Mammary microvascular endothelial cell (primary cell): ENCODE data around the gene IL18BP. TPM values are rescaled to one million over a fixed set of nuclear protein-coding genes. Genes with fewer than 3 reads are reported as not detected.

Experiments used
- total RNA-seq: library from RNA; depleted of rRNA; stranded (reverse); fragments of >200 nt; gene quantifications from 2 replicates; pipeline ENCODE4 v1.2.3, GENCODE V29; 2015

Gene IL18BP
- 4.9 and 6.4 TPM in 2 replicates for total RNA-seq

DNA sequence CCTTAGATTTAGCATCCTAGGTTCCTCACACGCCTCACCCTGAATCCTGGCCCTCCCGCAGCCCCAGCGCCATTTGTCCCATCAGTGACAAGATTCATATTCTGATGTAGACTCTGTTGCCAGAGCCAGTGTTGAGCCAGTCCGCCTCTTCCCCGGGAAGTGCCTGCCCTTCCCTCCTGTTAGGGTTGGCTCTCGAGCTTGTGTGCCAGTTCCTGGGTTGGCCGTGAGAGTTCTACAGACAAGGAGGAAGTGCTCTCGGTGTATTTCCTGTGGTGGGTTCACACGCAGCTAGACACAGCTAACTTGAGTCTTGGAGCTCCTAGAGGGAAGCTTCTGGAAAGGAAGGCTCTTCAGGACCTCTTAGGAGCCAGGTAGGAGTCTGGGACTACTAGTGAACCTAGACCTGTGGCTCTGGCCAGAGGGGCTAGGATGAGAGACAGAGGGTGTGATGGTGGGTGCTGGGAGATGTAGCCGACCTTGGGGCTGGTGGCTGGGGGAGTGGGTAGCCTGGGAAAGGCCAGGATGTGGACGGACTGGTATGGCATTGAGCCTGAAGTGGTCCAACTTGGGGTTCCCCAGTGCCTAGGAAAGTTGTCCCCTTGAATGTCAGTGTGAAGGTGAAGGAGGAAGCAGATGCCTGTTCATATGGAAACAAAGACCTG, at the start of gene IL18BP:
IL18BP (plus strand) TSS at position 261 of the 662 bp plus-strand sequence. CDS start 1,076 bp downstream, outside the sequence.

Other genes with a start within 250 kb of the IL18BP start
- not detected in 2 replicates for gene DEFB108B, start 165.7 kb upstream of the IL18BP start, total RNA-seq
- gene DEFB131B, start 120.5 kb upstream of the IL18BP start, total RNA-seq, result not detected in 2 replicates
- 2.1 and 4.9 TPM in 2 replicates for gene XNDC1N, start 70.3 kb upstream of the IL18BP start, total RNA-seq
- gene RNF121, start 69.9 kb upstream of the IL18BP start, total RNA-seq, result 22.1 and 24.1 TPM in 2 replicates
- gene NUMA1, start 81.6 kb downstream of the IL18BP start, total RNA-seq, result 102 and 108 TPM in 2 replicates
- gene LRRC51, start 81.9 kb downstream of the IL18BP start, total RNA-seq, result 1.2 and 2.6 TPM in 2 replicates
- gene LAMTOR1, start 104.4 kb downstream of the IL18BP start, total RNA-seq, result 168 and 171 TPM in 2 replicates
- not detected in 2 replicates for gene TOMT, start 107.0 kb downstream of the IL18BP start, total RNA-seq
- 40.7 and 48.8 TPM in 2 replicates for gene ANAPC15, start 113.8 kb downstream of the IL18BP start, total RNA-seq
- gene FOLR3, start 136.8 kb downstream of the IL18BP start, total RNA-seq, result not detected in 2 replicates
- gene FOLR1, start 193.2 kb downstream of the IL18BP start, total RNA-seq, result not detected in 2 replicates
- not detected in 2 replicates for gene FOLR2, start 217.9 kb downstream of the IL18BP start, total RNA-seq
- 41.3 and 42.8 TPM in 2 replicates for gene INPPL1, start 225.9 kb downstream of the IL18BP start, total RNA-seq
- gene PHOX2A, start 245.3 kb downstream of the IL18BP start, total RNA-seq, result not detected in 2 replicates